Vagina (tissue), 2 donors: Measurements from ENCODE around the gene LNX2. TPM values are rescaled to one million over a fixed set of nuclear protein-coding genes. Genes with fewer than 3 reads are reported as not detected.

ENCODE experiments used
- DNase-seq, 2 donors: peaks; one replicate each; pipeline ENCODE4 v3.0.0-alpha.2; 2017; ENCODE audit errors: extremely low spot score in 2 of 2
- H3K27ac ChIP-seq: fragments of 200-600 bp; sonication (generic); one replicate; pipeline ENCODE4 v1.5.1; 2019
- H3K27me3 ChIP-seq: fragments of 200-600 bp; sonication (generic); one replicate; pipeline ENCODE4 v1.5.1; 2019
- H3K36me3 ChIP-seq, 2 donors: fragments of 200-600 bp; sonication (generic); one replicate each; pipeline ENCODE4 v1.5.1; 2017 to 2019
- H3K4me1 ChIP-seq: fragments of 200-600 bp; sonication (generic); one replicate; pipeline ENCODE4 v1.5.1; 2019
- H3K4me3 ChIP-seq, 2 donors: fragments of 200-600 bp; sonication (generic); 1 replicate in 1 of 2; 2 replicates in 1 of 2; pipeline ENCODE4 v1.5.1; 2016 to 2019
- H3K9me3 ChIP-seq: fragments of 200-600 bp; sonication (generic); one replicate; pipeline ENCODE4 v1.5.1; 2019
- POLR2A ChIP-seq, 2 donors: fragments of 450-650 bp; IDR thresholded peaks; one replicate each; pipeline ENCODE4 v1.6.1; 2017; ENCODE audit warnings: antibody characterized with exemption in 2 of 2, mild to moderate bottlenecking in 2 of 2, moderate library complexity in 2 of 2
- POLR2AphosphoS5 ChIP-seq, 2 donors: sonication (generic); formaldehyde crosslinking; IDR thresholded peaks; one replicate each; pipeline ENCODE4 v1.9.0; 2017; ENCODE audit warnings: antibody characterized with exemption in 2 of 2, mild to moderate bottlenecking in 2 of 2, low read depth in 1 of 2; ENCODE audit not compliant: insufficient read depth in 1 of 2
- intact Hi-C: fragments of 100-400 bp; cut with DNase I; formaldehyde crosslinking; loops from one replicate; pipeline ENCODE4 v1.15.1; 2023
- total RNA-seq: library from RNA; depleted of rRNA; stranded (reverse); fragments of >200 nt; gene quantifications from one replicate; pipeline ENCODE4 v1.2.3, GENCODE V29; 2016
- TF ChIP-seq, protein P1 (sequence below), 3 experiments: fragments of 450-650 bp in 2 of 3; fragments of 200-600 bp in 1 of 3; sonication (generic) in 1 of 3; IDR thresholded peaks; one replicate each; pipeline ENCODE4 v1.5.1; 2017 to 2019; ENCODE audit warnings: antibody characterized with exemption in 3 of 3, mild to moderate bottlenecking in 2 of 3, moderate library complexity in 2 of 3

LNX2 gene
- total RNA-seq, 1 donor from 2014 or later, result 12.0 TPM

DNA sequence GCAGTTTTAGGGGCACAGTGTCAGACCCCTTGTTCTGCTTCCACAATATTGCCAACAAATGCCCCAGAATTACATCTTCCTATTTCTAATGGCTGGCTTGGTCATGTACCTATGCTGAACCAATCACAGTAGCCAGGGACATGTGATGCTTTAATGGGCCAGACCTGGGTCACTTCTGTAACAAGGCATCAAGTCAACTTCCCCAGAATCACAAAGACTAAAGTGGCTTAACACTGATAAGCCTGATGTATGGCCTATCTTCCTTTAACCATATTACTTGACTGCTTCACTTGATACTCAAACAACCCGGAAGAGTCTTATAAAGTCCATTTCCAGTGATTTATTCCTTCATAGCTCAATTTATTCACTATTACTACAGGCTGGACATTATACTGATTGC is 19.6 kb downstream of the LNX2 start:
- Histone ChIP-seq H3K27ac (no peak overlapping the region), H3K36me3 (no peaks in the 10 kb centered on the region), H3K4me3 (no peak overlapping the region), H3K9me3 (no peaks in the 10 kb centered on the region), H3K4me1 (peaks cover 7% of the 10 kb centered on the region), H3K27me3 (no peaks in the 10 kb centered on the region)
- TF ChIP-seq POLR2AphosphoS5 (IDR thresholded peaks at IDR 0.05; ENCODE audit: insufficient read depth in 1 of 2, low read depth in 1 of 2) (no peak), POLR2A (IDR thresholded peaks at IDR 0.05) (no peak)
- TF ChIP-seq, protein P1, sequence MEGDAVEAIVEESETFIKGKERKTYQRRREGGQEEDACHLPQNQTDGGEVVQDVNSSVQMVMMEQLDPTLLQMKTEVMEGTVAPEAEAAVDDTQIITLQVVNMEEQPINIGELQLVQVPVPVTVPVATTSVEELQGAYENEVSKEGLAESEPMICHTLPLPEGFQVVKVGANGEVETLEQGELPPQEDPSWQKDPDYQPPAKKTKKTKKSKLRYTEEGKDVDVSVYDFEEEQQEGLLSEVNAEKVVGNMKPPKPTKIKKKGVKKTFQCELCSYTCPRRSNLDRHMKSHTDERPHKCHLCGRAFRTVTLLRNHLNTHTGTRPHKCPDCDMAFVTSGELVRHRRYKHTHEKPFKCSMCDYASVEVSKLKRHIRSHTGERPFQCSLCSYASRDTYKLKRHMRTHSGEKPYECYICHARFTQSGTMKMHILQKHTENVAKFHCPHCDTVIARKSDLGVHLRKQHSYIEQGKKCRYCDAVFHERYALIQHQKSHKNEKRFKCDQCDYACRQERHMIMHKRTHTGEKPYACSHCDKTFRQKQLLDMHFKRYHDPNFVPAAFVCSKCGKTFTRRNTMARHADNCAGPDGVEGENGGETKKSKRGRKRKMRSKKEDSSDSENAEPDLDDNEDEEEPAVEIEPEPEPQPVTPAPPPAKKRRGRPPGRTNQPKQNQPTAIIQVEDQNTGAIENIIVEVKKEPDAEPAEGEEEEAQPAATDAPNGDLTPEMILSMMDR (IDR thresholded peaks at IDR 0.05), result no peak
- intact Hi-C loops, result no loop called here
- no peak for DNase-seq

DNA sequence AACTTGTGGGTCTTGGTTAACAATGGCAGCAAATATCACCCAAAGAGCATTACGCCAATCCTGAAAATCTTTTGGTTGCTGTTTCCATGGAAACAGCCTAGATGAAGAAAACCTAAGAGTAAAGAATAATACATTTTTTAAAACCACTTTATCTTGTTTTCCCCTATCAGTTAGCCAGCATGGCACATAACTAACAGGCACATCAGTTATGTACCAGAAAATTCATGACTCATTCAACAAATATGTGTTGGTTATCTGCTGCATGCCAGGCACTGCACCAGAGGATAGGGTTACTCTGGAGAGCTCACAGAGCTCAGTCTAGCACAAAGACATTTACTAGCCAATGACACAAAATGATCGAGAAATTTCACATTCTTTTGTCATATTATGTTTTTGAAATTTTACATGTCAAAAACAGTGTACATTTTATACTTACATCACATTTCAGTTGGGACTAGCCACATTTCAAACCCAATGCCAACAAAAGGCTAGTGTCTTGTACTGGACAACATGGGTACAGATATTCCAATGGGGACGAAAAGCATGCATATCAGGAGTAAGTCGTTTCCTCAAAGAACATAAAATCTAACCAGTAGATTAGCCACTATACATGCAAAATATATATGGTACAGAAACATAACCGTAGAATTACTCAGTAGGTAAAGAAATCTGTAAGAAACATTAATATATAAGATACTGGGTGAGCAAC is 20.3 kb downstream of the LNX2 start:
- H3K27ac ChIP-seq, result no peak overlapping the region
- TF ChIP-seq, protein P1 (IDR thresholded peaks at IDR 0.05), result no peak
- TF ChIP-seq POLR2AphosphoS5 (IDR thresholded peaks at IDR 0.05; ENCODE audit: insufficient read depth in 1 of 2, low read depth in 1 of 2), result no peak
- no peak for TF ChIP-seq POLR2A (IDR thresholded peaks at IDR 0.05)
- intact Hi-C loops, result no loop called here
- no peaks in the 10 kb centered on the region for H3K36me3 ChIP-seq
- peaks cover 7% of the 10 kb centered on the region for H3K4me1 ChIP-seq
- H3K9me3 ChIP-seq, result no peaks in the 10 kb centered on the region
- no peak overlapping the region for H3K4me3 ChIP-seq
- DNase-seq, result no peak
- H3K27me3 ChIP-seq, result no peaks in the 10 kb centered on the region

DNA sequence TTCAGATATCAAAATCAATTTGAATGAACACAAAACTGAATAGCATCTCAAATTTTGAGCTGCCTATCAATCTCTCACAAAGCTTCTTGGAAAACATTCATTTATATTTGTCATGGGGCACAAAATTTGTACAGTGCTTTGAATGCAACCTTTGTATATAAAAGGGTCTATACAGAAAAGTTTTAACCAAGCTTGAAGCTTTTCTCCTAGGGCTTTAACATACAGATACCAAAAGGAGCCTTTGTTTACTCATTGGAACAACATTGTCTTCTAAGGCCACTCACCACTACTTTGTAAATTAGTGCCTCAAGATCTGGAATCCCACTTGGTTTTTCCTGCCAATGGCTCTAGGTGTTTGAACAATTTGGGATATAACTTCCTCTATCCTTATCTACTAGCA is 21.2 kb downstream of the LNX2 start:
- no peak overlapping the region for H3K27ac ChIP-seq
- TF ChIP-seq POLR2AphosphoS5 (IDR thresholded peaks at IDR 0.05; ENCODE audit: insufficient read depth in 1 of 2, low read depth in 1 of 2) (no peak), POLR2A (IDR thresholded peaks at IDR 0.05) (no peak)
- TF ChIP-seq, protein P1 (IDR thresholded peaks at IDR 0.05), result no peak

DNA sequence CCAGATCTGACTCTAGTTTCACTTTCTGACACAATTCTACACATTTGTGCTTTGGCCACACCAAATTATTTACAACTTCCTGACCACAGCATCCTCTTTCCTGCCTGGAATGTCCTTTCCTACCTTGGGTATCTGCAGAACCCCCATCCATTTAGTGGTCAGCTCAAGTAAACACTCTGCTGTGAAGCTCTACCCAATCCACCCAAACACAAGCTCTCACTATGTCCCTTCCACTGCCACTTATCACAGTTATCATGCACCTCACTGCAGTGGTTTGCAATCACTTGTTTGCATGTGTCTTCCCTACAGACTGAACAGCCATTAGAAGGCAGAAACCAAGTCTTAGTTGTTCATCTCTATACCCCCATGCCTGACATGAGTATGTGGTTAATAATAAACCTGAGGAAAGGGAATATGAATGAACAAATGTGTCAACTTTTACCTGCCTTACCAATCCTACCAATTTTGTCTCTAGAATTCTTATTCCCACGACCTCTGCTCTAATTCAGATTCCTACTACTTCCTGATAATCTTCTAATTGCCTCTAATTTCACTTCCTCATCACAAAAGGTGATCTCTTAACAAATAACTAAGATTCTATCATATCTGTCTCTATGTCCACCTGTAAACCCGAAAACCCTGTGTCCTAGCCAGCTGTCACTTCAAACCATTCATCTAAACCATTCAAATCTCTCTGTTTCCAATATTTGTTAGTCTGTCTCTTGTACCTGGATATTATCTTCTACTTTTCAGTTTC is 25.1 kb downstream of the LNX2 start:
- no peak for DNase-seq
- no peaks in the 10 kb centered on the region for H3K36me3 ChIP-seq
- H3K27ac ChIP-seq, result no peak overlapping the region
- H3K9me3 ChIP-seq, result no peaks in the 10 kb centered on the region
- no peaks in the 10 kb centered on the region for H3K27me3 ChIP-seq
- peaks cover 6% of the 10 kb centered on the region for H3K4me1 ChIP-seq
- no peak overlapping the region for H3K4me3 ChIP-seq
- intact Hi-C loops, result no loop called here
- no peak for TF ChIP-seq POLR2AphosphoS5 (IDR thresholded peaks at IDR 0.05; ENCODE audit: insufficient read depth in 1 of 2, low read depth in 1 of 2)
- no peak for TF ChIP-seq POLR2A (IDR thresholded peaks at IDR 0.05)
- TF ChIP-seq, protein P1 (IDR thresholded peaks at IDR 0.05), result no peak

More for the DNA sequence above, 21.2 kb downstream of the LNX2 start:
- intact Hi-C loops, result no loop called here
- Histone ChIP-seq H3K4me1 (peaks cover 7% of the 10 kb centered on the region), H3K27me3 (no peaks in the 10 kb centered on the region), H3K4me3 (no peak overlapping the region), H3K36me3 (no peaks in the 10 kb centered on the region), H3K9me3 (no peaks in the 10 kb centered on the region)
- no peak for DNase-seq

DNA sequence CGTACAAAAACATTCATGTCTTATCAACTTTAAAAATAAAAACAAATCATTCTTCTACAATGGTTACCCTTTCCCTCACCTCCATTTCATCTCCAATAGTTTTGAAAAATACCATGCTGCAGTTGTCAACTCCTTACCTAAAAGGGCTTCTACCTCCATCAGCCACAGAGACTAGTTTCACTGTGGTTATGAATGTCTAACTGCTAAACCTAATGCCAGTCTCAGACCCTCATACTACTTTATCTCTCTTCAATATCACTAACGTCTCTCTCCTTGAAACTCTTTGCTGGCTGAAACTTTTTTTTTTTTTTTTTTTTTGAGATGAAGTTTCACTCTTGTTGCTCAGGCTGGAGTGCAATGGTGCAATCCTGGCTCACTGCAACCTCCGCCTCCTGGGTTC is 27.1 kb downstream of the LNX2 start:
- Histone ChIP-seq H3K4me3 (no peak overlapping the region), H3K27ac (no peak overlapping the region), H3K9me3 (no peaks in the 10 kb centered on the region), H3K27me3 (no peaks in the 10 kb centered on the region), H3K4me1 (no peaks in the 10 kb centered on the region), H3K36me3 (no peaks in the 10 kb centered on the region)
- intact Hi-C loops, result no loop called here
- no peak for DNase-seq
- TF ChIP-seq POLR2AphosphoS5 (IDR thresholded peaks at IDR 0.05; ENCODE audit: insufficient read depth in 1 of 2, low read depth in 1 of 2) (no peak), POLR2A (IDR thresholded peaks at IDR 0.05) (no peak)
- TF ChIP-seq, protein P1 (IDR thresholded peaks at IDR 0.05), result no peak
